GM23338 (cell line): Measurements from ENCODE around the gene NDUFB5. TPM values are rescaled to one million over a fixed set of nuclear protein-coding genes. Genes with fewer than 3 reads are reported as not detected.

Experiments
- ATAC-seq: fragments of 200-7000 bp; cut with Tn5 transposase; 3 replicates; pipeline ENCODE4 v1.9.1; 2020
- DNase-seq: peaks from one replicate; pipeline ENCODE4 v3.0.0-alpha.2; 2015; ENCODE audit warnings: low spot score
- H2AFZ ChIP-seq: fragments of 200-600 bp; sonication (generic); 2 replicates; pipeline ENCODE4 v1.8.0; 2016; ENCODE audit warnings: antibody characterized with exemption, mild to moderate bottlenecking, moderate library complexity
- H3F3A ChIP-seq: fragments of 200-600 bp; sonication (generic); replicated peaks from 2 replicates; pipeline ENCODE4 v1.8.0; 2017; ENCODE audit warnings: antibody characterized with exemption, mixed run types, low read depth
- H3K27ac ChIP-seq: fragments of 200-600 bp; sonication (generic); 2 replicates; pipeline ENCODE4 v1.6.1; 2016; ENCODE audit warnings: low read depth
- H3K27me3 ChIP-seq: fragments of 200-600 bp; sonication (generic); 2 replicates; pipeline ENCODE4 v1.8.0; 2016; ENCODE audit warnings: mild to moderate bottlenecking, mixed run types, moderate library complexity; ENCODE audit not compliant: insufficient read depth
- H3K36me3 ChIP-seq: fragments of 200-600 bp; sonication (generic); 2 replicates; pipeline ENCODE4 v1.8.0; 2016; ENCODE audit warnings: mild to moderate bottlenecking; ENCODE audit not compliant: insufficient read depth
- H3K4me1 ChIP-seq: fragments of 200-600 bp; sonication (generic); 2 replicates; pipeline ENCODE4 v1.8.0; 2016; ENCODE audit warnings: mild to moderate bottlenecking, moderate library complexity; ENCODE audit not compliant: insufficient read depth
- H3K4me2 ChIP-seq: fragments of 200-600 bp; sonication (generic); 2 replicates; pipeline ENCODE4 v1.7.1; 2017; ENCODE audit warnings: mixed run types
- H3K4me3 ChIP-seq: fragments of 200-600 bp; sonication (generic); 2 replicates; pipeline ENCODE4 v1.6.1; 2016; ENCODE audit warnings: mixed run types
- H3K79me2 ChIP-seq: fragments of 200-600 bp; sonication (generic); replicated peaks from 2 replicates; pipeline ENCODE4 v1.8.0; 2017; ENCODE audit warnings: mild to moderate bottlenecking; ENCODE audit not compliant: insufficient read depth
- H3K9me2 ChIP-seq: fragments of 200-600 bp; sonication (generic); 2 replicates; pipeline ENCODE4 v1.8.0; 2017; ENCODE audit not compliant: insufficient read depth
- H4K20me1 ChIP-seq: fragments of 200-600 bp; sonication (generic); replicated peaks from 2 replicates; pipeline ENCODE4 v1.8.0; 2017; ENCODE audit warnings: mild to moderate bottlenecking; ENCODE audit not compliant: insufficient read depth
- H3K27ac Mint-ChIP-seq: 2 replicates; pipeline ENCODE4 v1.8.0; 2020; ENCODE audit warnings: inconsistent platforms, mild to moderate bottlenecking, moderate library complexity, mixed read lengths
- H3K27me3 Mint-ChIP-seq: 3 replicates; pipeline ENCODE4 v1.8.0; 2022; ENCODE audit warnings: low read depth, mild to moderate bottlenecking, moderate library complexity, mixed read lengths, inconsistent platforms; ENCODE audit not compliant: insufficient read depth, poor library complexity
- H3K36me3 Mint-ChIP-seq: 3 replicates; pipeline ENCODE4 v1.8.0; 2021; ENCODE audit warnings: low read depth, mild to moderate bottlenecking, inconsistent platforms, moderate library complexity, mixed read lengths
- H3K4me1 Mint-ChIP-seq: 3 replicates; pipeline ENCODE4 v1.8.0; 2020; ENCODE audit warnings: mild to moderate bottlenecking, inconsistent platforms, mixed read lengths
- H3K4me3 Mint-ChIP-seq: 3 replicates; pipeline ENCODE4 v1.8.0; 2021; ENCODE audit warnings: moderate library complexity, mild to moderate bottlenecking, inconsistent platforms, mixed read lengths
- H3K9me3 Mint-ChIP-seq: 3 replicates; pipeline ENCODE4 v1.8.0; 2020; ENCODE audit warnings: moderate library complexity, mild to moderate bottlenecking, inconsistent platforms, mixed read lengths
- CREB1 ChIP-seq: fragments of 250-450 bp; sonication (Bioruptor Pico); IDR thresholded peaks from 2 replicates; pipeline ENCODE4 v1.5.0; 2020; ENCODE audit warnings: low read depth, mild to moderate bottlenecking, moderate library complexity
- CTCF ChIP-seq, 2 experiments: fragments of 200-600 bp in 1 of 2; sonication (generic) in 1 of 2; conservative IDR thresholded peaks; 2 replicates each; pipeline versions ENCODE4 v1.5.1 to v1.6.1; 2016 to 2017; ENCODE audit warnings: antibody characterized with exemption in 2 of 2, low read depth in 2 of 2, mild to moderate bottlenecking in 2 of 2, moderate library complexity in 1 of 2
- ETS1 ChIP-seq: IDR thresholded peaks from 2 replicates; pipeline ENCODE4 v1.6.1; 2016; ENCODE audit warnings: antibody characterized with exemption
- EZH2 ChIP-seq: fragments of 200-600 bp; sonication (generic); IDR thresholded peaks from one replicate; pipeline ENCODE4 v1.8.0; 2017; ENCODE audit warnings: antibody characterized with exemption, mild to moderate bottlenecking, low read depth; ENCODE audit not compliant: unreplicated experiment
- EZH2phosphoT487 ChIP-seq: fragments of 200-600 bp; sonication (generic); IDR thresholded peaks from one replicate; pipeline ENCODE4 v1.8.1; 2018; ENCODE audit warnings: antibody characterized with exemption; ENCODE audit not compliant: unreplicated experiment
- JUNB ChIP-seq: IDR thresholded peaks from one replicate; pipeline ENCODE4 v1.6.1; 2016; ENCODE audit warnings: antibody characterized with exemption; ENCODE audit not compliant: unreplicated experiment
- NANOG ChIP-seq: IDR thresholded peaks from 2 replicates; pipeline ENCODE4 v1.6.1; 2016; ENCODE audit warnings: antibody characterized with exemption, borderline replicate concordance
- POLR2AphosphoS5 ChIP-seq: IDR thresholded peaks from 2 replicates; pipeline ENCODE4 v1.6.1; 2016; ENCODE audit warnings: antibody characterized with exemption, low read depth
- REST ChIP-seq: IDR thresholded peaks from one replicate; pipeline ENCODE4 v1.6.1; 2018; ENCODE audit warnings: antibody characterized with exemption; ENCODE audit not compliant: unreplicated experiment
- STAT1 ChIP-seq: IDR thresholded peaks from one replicate; pipeline ENCODE4 v1.6.1; 2016; ENCODE audit warnings: antibody characterized with exemption; ENCODE audit not compliant: unreplicated experiment
- ZNF114 ChIP-seq: fragments of 250-450 bp; sonication (Bioruptor Pico); IDR thresholded peaks from 2 replicates; pipeline ENCODE4 v1.5.0; 2020; ENCODE audit warnings: mild to moderate bottlenecking, moderate library complexity
- ZNF331 ChIP-seq: fragments of 250-450 bp; sonication (Bioruptor Pico); IDR thresholded peaks from 2 replicates; pipeline ENCODE4 v1.5.0; 2020; ENCODE audit warnings: low read depth, mild to moderate bottlenecking, moderate library complexity
- ZNF462 ChIP-seq: fragments of 250-450 bp; sonication (Bioruptor Pico); IDR thresholded peaks from 2 replicates; pipeline ENCODE4 v1.5.0; 2020; ENCODE audit warnings: mild to moderate bottlenecking, moderate library complexity
- polyA plus RNA-seq: library from polyadenylated mRNA; unstranded; fragments of >200 nt; fragmentation: Nextera tagmentation; extraction: Ambion mirVana; gene quantifications from 2 replicates; pipeline ENCODE4 v1.2.1, GENCODE V29; 2016
- total RNA-seq: library from RNA; depleted of rRNA; stranded (reverse); fragments of >200 nt; shearing (Covaris generic); gene quantifications from 2 replicates; pipeline ENCODE4 v1.2.3, GENCODE V29; 2014

NDUFB5 gene
- total and polyA plus RNA-seq, 2 experiments from 2014 or later, result 65.4 to 113 TPM

GRCh38 chr3:179658606-179659005 lies 54.0 kb downstream of the NDUFB5 start:
- ATAC-seq, result no peak
- H3K4me2 ChIP-seq, result no peak overlapping the region
- peaks cover 100% of the 10 kb centered on the region for H3K79me2 ChIP-seq
- H3F3A ChIP-seq, result no peaks in the 10 kb centered on the region; the same call in 1 of the 2 replicates
- Mint-ChIP-seq H3K4me3 (no peak overlapping the region), H3K27me3 (peaks cover 10% of the 10 kb centered on the region), H3K27ac (no peak overlapping the region), H3K4me1 (peaks cover 34% of the 10 kb centered on the region), H3K36me3 (peaks cover 7% of the 10 kb centered on the region), H3K9me3 (0 out of 3 replicates have a peak, but pooled peaks cover 2% of the 10 kb centered on the region)
- peaks cover 46% of the 10 kb centered on the region for H4K20me1 ChIP-seq
- H3K36me3 ChIP-seq, result no peaks in the 10 kb centered on the region
- no peak for DNase-seq
- H3K4me3 ChIP-seq, result no peak overlapping the region
- no peak for TF ChIP-seq EZH2
- no peak for TF ChIP-seq ZNF114 (CRISPR knock-in tag)
- TF ChIP-seq POLR2AphosphoS5, result no peak
- TF ChIP-seq REST, result no peak
- TF ChIP-seq JUNB, result no peak
- no peak for TF ChIP-seq EZH2phosphoT487
- no peak for TF ChIP-seq ETS1
- no peak for TF ChIP-seq ZNF462 (CRISPR knock-in tag)
- no peak for TF ChIP-seq STAT1
- TF ChIP-seq CREB1 (CRISPR knock-in tag), result no peak
- no peak for TF ChIP-seq CTCF (conservative IDR thresholded peaks at IDR 0.05; ENCODE audit: low read depth in 2 of 2)
- TF ChIP-seq NANOG, result no peak
- no peak for TF ChIP-seq ZNF331 (CRISPR knock-in tag)
- H3K27ac ChIP-seq, result no peak overlapping the region
- peaks cover 23% of the 10 kb centered on the region for H3K4me1 ChIP-seq
- H2AFZ ChIP-seq, result no peak overlapping the region
- no peaks in the 10 kb centered on the region for H3K9me2 ChIP-seq
- peaks cover 3% of the 10 kb centered on the region; the same call in 1 of the 2 replicates for H3K27me3 ChIP-seq
